ENCODE data around the gene NEIL1.

NEIL1 gene

DNA sequence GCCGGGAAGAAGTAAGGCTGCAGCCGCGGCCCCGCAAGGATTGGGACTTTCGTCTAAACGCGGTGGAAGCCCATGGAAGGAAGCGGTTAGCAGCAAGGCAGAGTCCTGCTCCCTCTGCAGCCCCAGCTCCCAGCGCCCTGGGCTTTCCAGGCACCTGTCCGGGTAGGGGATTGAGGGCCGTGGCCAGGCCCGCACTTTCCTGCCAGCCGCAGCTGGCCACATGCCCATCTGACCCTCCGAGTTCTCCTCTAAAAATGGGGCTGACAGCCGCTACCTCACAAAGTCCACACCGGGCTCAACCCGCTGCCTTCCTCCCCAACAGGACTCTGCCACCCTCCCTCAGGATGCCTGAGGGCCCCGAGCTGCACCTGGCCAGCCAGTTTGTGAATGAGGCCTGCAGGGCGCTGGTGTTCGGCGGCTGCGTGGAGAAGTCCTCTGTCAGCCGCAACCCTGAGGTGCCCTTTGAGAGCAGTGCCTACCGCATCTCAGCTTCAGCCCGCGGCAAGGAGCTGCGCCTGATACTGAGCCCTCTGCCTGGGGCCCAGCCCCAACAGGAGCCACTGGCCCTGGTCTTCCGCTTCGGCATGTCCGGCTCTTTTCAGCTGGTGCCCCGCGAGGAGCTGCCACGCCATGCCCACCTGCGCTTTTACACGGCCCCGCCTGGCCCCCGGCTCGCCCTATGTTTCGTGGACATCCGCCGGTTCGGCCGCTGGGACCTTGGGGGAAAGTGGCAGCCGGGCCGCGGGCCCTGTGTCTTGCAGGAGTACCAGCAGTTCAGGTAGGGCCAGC is 1.9 kb downstream of the NEIL1 start:
- TF ChIP-seq, protein P1, sequence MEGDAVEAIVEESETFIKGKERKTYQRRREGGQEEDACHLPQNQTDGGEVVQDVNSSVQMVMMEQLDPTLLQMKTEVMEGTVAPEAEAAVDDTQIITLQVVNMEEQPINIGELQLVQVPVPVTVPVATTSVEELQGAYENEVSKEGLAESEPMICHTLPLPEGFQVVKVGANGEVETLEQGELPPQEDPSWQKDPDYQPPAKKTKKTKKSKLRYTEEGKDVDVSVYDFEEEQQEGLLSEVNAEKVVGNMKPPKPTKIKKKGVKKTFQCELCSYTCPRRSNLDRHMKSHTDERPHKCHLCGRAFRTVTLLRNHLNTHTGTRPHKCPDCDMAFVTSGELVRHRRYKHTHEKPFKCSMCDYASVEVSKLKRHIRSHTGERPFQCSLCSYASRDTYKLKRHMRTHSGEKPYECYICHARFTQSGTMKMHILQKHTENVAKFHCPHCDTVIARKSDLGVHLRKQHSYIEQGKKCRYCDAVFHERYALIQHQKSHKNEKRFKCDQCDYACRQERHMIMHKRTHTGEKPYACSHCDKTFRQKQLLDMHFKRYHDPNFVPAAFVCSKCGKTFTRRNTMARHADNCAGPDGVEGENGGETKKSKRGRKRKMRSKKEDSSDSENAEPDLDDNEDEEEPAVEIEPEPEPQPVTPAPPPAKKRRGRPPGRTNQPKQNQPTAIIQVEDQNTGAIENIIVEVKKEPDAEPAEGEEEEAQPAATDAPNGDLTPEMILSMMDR (IDR thresholded peaks at IDR 0.05), result no peak

GRCh38 chr15:75349851-75350588 is 3.2 kb downstream of the NEIL1 start:
- TF ChIP-seq, protein P1 (IDR thresholded peaks at IDR 0.05), result no peak

GRCh38 chr15:75350601-75351361 is 3.9 kb downstream of the NEIL1 start:
- TF ChIP-seq, protein P1 (IDR thresholded peaks at IDR 0.05), result no peak

GRCh38 chr15:75352186-75353080 is 5.6 kb downstream of the NEIL1 start:
- TF ChIP-seq, protein P1 (IDR thresholded peaks at IDR 0.05), result no peak

GRCh38 chr15:75353604-75354003 is 6.8 kb downstream of the NEIL1 start:
- TF ChIP-seq, protein P1 (IDR thresholded peaks at IDR 0.05), result no peak

DNA sequence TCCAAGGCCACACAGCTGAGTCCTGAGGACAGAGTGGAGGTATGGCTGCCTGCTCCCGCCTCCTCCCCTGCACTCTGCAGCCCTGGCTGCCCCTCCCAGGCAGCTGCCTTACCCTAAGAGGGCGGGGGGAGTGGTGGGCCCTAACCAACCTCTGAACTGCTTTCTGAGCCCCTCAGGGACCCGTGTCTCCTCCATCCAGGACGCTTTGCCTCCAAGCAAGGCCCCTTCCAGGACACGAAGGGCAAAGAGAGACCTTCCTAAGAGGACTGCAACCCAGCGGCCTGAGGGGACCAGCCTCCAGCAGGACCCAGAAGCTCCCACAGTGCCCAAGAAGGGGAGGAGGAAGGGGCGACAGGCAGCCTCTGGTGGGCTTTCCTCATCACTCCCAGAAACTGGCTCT is 7.6 kb downstream of the NEIL1 start:
- TF ChIP-seq, protein P1 (IDR thresholded peaks at IDR 0.05), result no peak

- TF ChIP-seq, protein P1 (IDR thresholded peaks at IDR 0.05), result no peak
Observed at GRCh38 chr15:75355369-75355768, 8.5 kb downstream of the NEIL1 start.

Data from LNCAP (cell line).